CD8-positive, alpha-beta memory T cell (primary cell): ENCODE data around the gene NUDT2. TPM values are rescaled to one million over a fixed set of nuclear protein-coding genes. Genes with fewer than 3 reads are reported as not detected.

Experiments used
- CTCF ChIA-PET: fragments of 350-600 bp; sonication (Branson Sonifier 250); formaldehyde crosslinking; loops from one replicate; lab custom pipeline; 2021; ENCODE audit warnings: antibody characterized with exemption; lab: Charles Lee
- POLR2A ChIA-PET: fragments of 350-600 bp; sonication (Branson Sonifier 250); formaldehyde crosslinking; loops from one replicate; lab custom pipeline; 2021; ENCODE audit warnings: antibody characterized with exemption; lab: Charles Lee
- DNase-seq, 5 donors: peaks; one replicate each; pipeline versions ENCODE4 v3.0.0 to v3.0.0-alpha.2; 2020 to 2022; ENCODE audit warnings: mixed read lengths in 1 of 5
- H3K27ac ChIP-seq: one replicate; pipeline ENCODE4 v1.7.0; 2013; ENCODE audit warnings: low read depth, mild to moderate bottlenecking, low read length, moderate library complexity
- H3K27me3 ChIP-seq: 2 replicates; pipeline ENCODE4 v1.7.0; 2013; ENCODE audit warnings: low read length, mild to moderate bottlenecking; ENCODE audit not compliant: insufficient read depth, poor library complexity, severe bottlenecking
- H3K36me3 ChIP-seq: 2 replicates; pipeline ENCODE4 v1.7.0; 2013; ENCODE audit warnings: mild to moderate bottlenecking, low read length, moderate library complexity; ENCODE audit not compliant: insufficient read depth
- H3K4me1 ChIP-seq: 2 replicates; pipeline ENCODE4 v1.7.0; 2013; ENCODE audit warnings: mild to moderate bottlenecking, low read length, moderate library complexity; ENCODE audit not compliant: insufficient read depth
- H3K4me3 ChIP-seq: 2 replicates; pipeline ENCODE4 v1.7.0; 2013; ENCODE audit warnings: mild to moderate bottlenecking, low read length
- H3K9me3 ChIP-seq: 2 replicates; pipeline ENCODE4 v1.7.0; 2013; ENCODE audit warnings: mild to moderate bottlenecking, low read length
- H3K27ac Mint-ChIP-seq, 8 donors: one replicate each; pipeline ENCODE4 v1.8.0; 2020 to 2021; ENCODE audit warnings: mixed read lengths in 8 of 8, mild to moderate bottlenecking in 6 of 8, inconsistent platforms in 3 of 8, moderate library complexity in 3 of 8
- H3K27me3 Mint-ChIP-seq, 2 donors: one replicate each; pipeline ENCODE4 v1.8.0; 2020 to 2021; ENCODE audit warnings: mixed read lengths in 2 of 2, mild to moderate bottlenecking in 1 of 2, moderate library complexity in 1 of 2
- H3K36me3 Mint-ChIP-seq, 3 donors: one replicate each; pipeline ENCODE4 v1.8.0; 2020 to 2021; ENCODE audit warnings: mixed read lengths in 3 of 3, inconsistent platforms in 1 of 3, mild to moderate bottlenecking in 1 of 3
- H3K4me1 Mint-ChIP-seq, 3 donors: one replicate each; pipeline ENCODE4 v1.8.0; 2020 to 2021; ENCODE audit warnings: mixed read lengths in 3 of 3, inconsistent platforms in 1 of 3, mild to moderate bottlenecking in 1 of 3
- H3K4me3 Mint-ChIP-seq, 7 donors: one replicate each; pipeline ENCODE4 v1.8.0; 2020 to 2021; ENCODE audit warnings: mixed read lengths in 7 of 7, mild to moderate bottlenecking in 6 of 7, moderate library complexity in 4 of 7, inconsistent platforms in 2 of 7
- H3K9me3 Mint-ChIP-seq, 5 donors: one replicate each; pipeline ENCODE4 v1.8.0; 2020 to 2022; ENCODE audit warnings: mixed read lengths in 5 of 5, mild to moderate bottlenecking in 3 of 5, moderate library complexity in 2 of 5, inconsistent platforms in 1 of 5
- polyA plus RNA-seq: library from polyadenylated mRNA; unstranded; fragments of 300-500 nt; fragmentation: Illumina TruSeq; gene quantifications from one replicate; pipeline ENCODE4 v1.2.3, GENCODE V29; 2021
- total RNA-seq, 2 experiments: library from RNA; stranded (reverse); gene quantifications; one replicate each; pipeline ENCODE4 v1.2.3, GENCODE V29; 2021

NUDT2 gene
- total and polyA plus RNA-seq, 3 experiments from 2014 or later = 24.6 to 30.4 (median 27.9) TPM

- Histone ChIP-seq H3K4me1 (no peaks in the 10 kb centered on the region), H3K4me3 (no peak overlapping the region), H3K36me3 (no peaks in the 10 kb centered on the region), H3K27me3 (no peaks in the 10 kb centered on the region), H3K9me3 (no peaks in the 10 kb centered on the region), H3K27ac (no peak overlapping the region)
- no peak for DNase-seq
- ChIA-PET CTCF (no interaction called here), POLR2A (no interaction called here)
- H3K27ac Mint-ChIP-seq = no peak overlapping the region
- H3K4me1 Mint-ChIP-seq = no peaks in the 10 kb centered on the region
- H3K36me3 Mint-ChIP-seq = no peaks in the 10 kb centered on the region
- no peaks in the 10 kb centered on the region for H3K9me3 Mint-ChIP-seq
- no peaks in the 10 kb centered on the region for H3K27me3 Mint-ChIP-seq
- no peak overlapping the region for H3K4me3 Mint-ChIP-seq
Measured at GRCh38 chr9:34310215-34310614, 19.2 kb upstream of the NUDT2 start.

GRCh38 chr9:34311499-34312185 is 17.7 kb upstream of the NUDT2 start:
- H3K4me3 Mint-ChIP-seq = no peak overlapping the region
- no peak overlapping the region for H3K27ac Mint-ChIP-seq
- H3K9me3 Mint-ChIP-seq = no peaks in the 10 kb centered on the region
- ChIA-PET CTCF (no interaction called here), POLR2A (no interaction called here)
- no peak for DNase-seq
- no peaks in the 10 kb centered on the region for H3K4me1 ChIP-seq
- no peaks in the 10 kb centered on the region for H3K27me3 ChIP-seq
- no peaks in the 10 kb centered on the region for H3K9me3 ChIP-seq
- no peak overlapping the region for H3K27ac ChIP-seq
- no peaks in the 10 kb centered on the region for H3K27me3 Mint-ChIP-seq
- H3K36me3 ChIP-seq = no peaks in the 10 kb centered on the region
- H3K36me3 Mint-ChIP-seq = no peaks in the 10 kb centered on the region
- no peaks in the 10 kb centered on the region for H3K4me1 Mint-ChIP-seq
- no peak overlapping the region for H3K4me3 ChIP-seq

DNA sequence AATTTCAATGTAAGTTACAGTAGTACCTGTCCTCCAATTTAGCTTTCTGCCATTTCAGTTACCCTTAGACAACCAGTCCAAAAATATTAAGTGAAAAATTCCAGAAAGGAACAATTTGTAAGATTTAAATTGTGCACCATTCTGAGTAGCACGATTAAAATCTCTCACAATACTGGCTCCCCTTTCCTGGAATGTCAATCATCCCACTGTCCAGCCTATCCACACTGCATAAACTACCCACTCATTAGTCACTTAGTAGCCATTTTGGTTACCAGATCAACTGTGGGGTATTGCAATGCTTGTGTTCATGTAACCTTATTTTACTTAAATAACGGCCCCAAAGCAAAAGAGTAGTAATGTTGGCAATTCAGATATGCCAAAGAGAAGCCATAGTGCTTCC is 11.9 kb upstream of the NUDT2 start:
- Mint-ChIP-seq H3K4me3 (no peak overlapping the region), H3K36me3 (no peaks in the 10 kb centered on the region), H3K4me1 (no peaks in the 10 kb centered on the region), H3K9me3 (no peaks in the 10 kb centered on the region), H3K27ac (no peak overlapping the region), H3K27me3 (no peaks in the 10 kb centered on the region)
- Histone ChIP-seq H3K9me3 (no peaks in the 10 kb centered on the region), H3K4me3 (no peak overlapping the region), H3K36me3 (no peaks in the 10 kb centered on the region), H3K27me3 (no peaks in the 10 kb centered on the region), H3K4me1 (no peaks in the 10 kb centered on the region), H3K27ac (no peak overlapping the region)
- DNase-seq = no peak
- CTCF ChIA-PET = no interaction called here
- POLR2A ChIA-PET = no interaction called here

GRCh38 chr9:34318163-34318790 is 11.1 kb upstream of the NUDT2 start:
- H3K27me3 Mint-ChIP-seq = no peaks in the 10 kb centered on the region
- DNase-seq = no peak
- no peaks in the 10 kb centered on the region for H3K4me1 Mint-ChIP-seq
- no peaks in the 10 kb centered on the region for H3K9me3 Mint-ChIP-seq
- no peaks in the 10 kb centered on the region for H3K36me3 Mint-ChIP-seq
- H3K36me3 ChIP-seq = no peaks in the 10 kb centered on the region
- H3K27ac Mint-ChIP-seq = no peak overlapping the region
- H3K27me3 ChIP-seq = no peaks in the 10 kb centered on the region
- H3K4me1 ChIP-seq = no peaks in the 10 kb centered on the region
- no peaks in the 10 kb centered on the region for H3K9me3 ChIP-seq
- H3K4me3 ChIP-seq = no peak overlapping the region
- H3K4me3 Mint-ChIP-seq = no peak overlapping the region
- no peak overlapping the region for H3K27ac ChIP-seq
- ChIA-PET POLR2A (no interaction called here), CTCF (no interaction called here)

GRCh38 chr9:34321451-34321850 is 7.9 kb upstream of the NUDT2 start:
- no peak for DNase-seq
- Mint-ChIP-seq H3K4me1 (no peaks in the 10 kb centered on the region), H3K27me3 (no peaks in the 10 kb centered on the region), H3K27ac (no peak overlapping the region), H3K36me3 (no peaks in the 10 kb centered on the region), H3K9me3 (no peaks in the 10 kb centered on the region), H3K4me3 (no peak overlapping the region)
- CTCF ChIA-PET = interaction anchor here (0.6 to 0.9 kb wide), 2 partner anchors 30 to 84 kb away, joined by 3 to 4 read pairs; no protein-coding TSS in a partner anchor
- Histone ChIP-seq H3K9me3 (no peaks in the 10 kb centered on the region), H3K27me3 (no peaks in the 10 kb centered on the region), H3K4me3 (no peak overlapping the region), H3K27ac (no peak overlapping the region), H3K36me3 (no peaks in the 10 kb centered on the region), H3K4me1 (no peaks in the 10 kb centered on the region)
- POLR2A ChIA-PET = no interaction called here

- Mint-ChIP-seq H3K9me3 (no peaks in the 10 kb centered on the region), H3K4me3 (no peak overlapping the region), H3K27me3 (no peaks in the 10 kb centered on the region), H3K4me1 (peaks cover 1 to 3% (median 3%) of the 10 kb centered on the region in 3 donors), H3K36me3 (no peaks in the 10 kb centered on the region), H3K27ac (no peak overlapping the region)
- Histone ChIP-seq H3K27ac (no peak overlapping the region), H3K4me1 (peaks cover 2% of the 10 kb centered on the region), H3K36me3 (no peaks in the 10 kb centered on the region), H3K4me3 (no peak overlapping the region), H3K9me3 (no peaks in the 10 kb centered on the region), H3K27me3 (no peaks in the 10 kb centered on the region)
- DNase-seq = no peak
- ChIA-PET POLR2A (interaction anchor here (0.6 kb wide), 1 partner anchor 1374 kb away, joined by 3 read pairs; no protein-coding TSS in a partner anchor), CTCF (interaction anchor here (1.2 kb wide), 1 partner anchor 81 kb away, joined by 3 read pairs; no protein-coding TSS in a partner anchor)
Measured at GRCh38 chr9:34322899-34323591, 6.3 kb upstream of the NUDT2 start.

DNA sequence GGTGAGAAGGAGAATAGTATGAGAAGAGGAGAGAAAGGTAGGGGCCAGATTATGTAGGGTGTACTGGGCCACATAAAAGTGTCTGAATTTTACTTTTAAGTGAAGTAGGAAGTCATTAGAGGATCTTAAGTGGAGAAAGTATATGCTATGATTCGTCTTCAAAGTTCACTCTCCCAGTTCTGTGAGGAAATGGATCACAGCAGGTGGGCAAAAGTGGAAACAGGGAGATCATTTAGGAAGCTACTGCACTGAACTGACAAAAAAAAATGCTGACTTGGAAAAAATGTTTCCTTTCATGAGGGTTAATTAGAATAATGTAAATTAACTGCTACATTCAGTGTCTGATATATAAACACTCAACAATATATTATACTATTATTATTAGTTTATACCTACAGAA is 2.7 kb upstream of the NUDT2 start:
- Mint-ChIP-seq H3K27me3 (no peaks in the 10 kb centered on the region), H3K4me1 (peaks cover 21 to 29% (median 22%) of the 10 kb centered on the region in 3 donors), H3K27ac (peak overlapping the region in 4 of 8 donors; percentile 4 to 78 (median 21)), H3K9me3 (no peaks in the 10 kb centered on the region), H3K36me3 (peaks cover 0 to 11% (median 0%) of the 10 kb centered on the region in 3 donors), H3K4me3 (peak overlapping the region in 1 of 7 donors; percentile 84)
- ChIA-PET CTCF (no interaction called here), POLR2A (no interaction called here)
- H3K4me1 ChIP-seq = peaks cover 14% of the 10 kb centered on the region
- no peaks in the 10 kb centered on the region for H3K9me3 ChIP-seq
- H3K4me3 ChIP-seq = no peak overlapping the region
- H3K36me3 ChIP-seq = no peaks in the 10 kb centered on the region
- no peak overlapping the region for H3K27ac ChIP-seq
- no peaks in the 10 kb centered on the region for H3K27me3 ChIP-seq
- no peak for DNase-seq

DNA sequence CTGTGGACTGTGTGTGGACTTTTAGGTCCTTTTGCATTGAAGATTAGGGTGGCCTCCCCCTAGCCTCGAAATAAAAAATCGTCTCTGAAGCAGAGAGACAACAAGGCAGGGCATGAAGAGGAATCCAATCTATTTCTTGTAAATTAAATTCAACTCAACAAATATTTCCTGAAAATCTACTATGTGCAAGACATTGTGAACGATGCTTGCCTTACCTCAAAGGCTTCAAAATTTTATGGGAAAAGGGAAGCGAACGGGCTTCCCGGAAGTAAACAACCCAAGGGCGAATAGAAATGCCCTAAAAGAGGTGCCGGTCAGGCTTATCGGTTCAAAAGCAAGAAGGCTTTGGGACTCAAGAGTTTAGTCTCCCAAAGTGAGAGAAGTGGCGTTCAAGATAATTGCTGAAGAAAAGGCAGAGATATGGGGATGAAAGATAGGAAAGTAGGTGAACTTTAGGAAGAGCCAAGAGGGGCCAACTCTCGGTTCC is 826 bp upstream of the NUDT2 start:
- Mint-ChIP-seq H3K36me3 (peaks cover 0 to 11% (median 0%) of the 10 kb centered on the region in 3 donors), H3K4me1 (peaks cover 28 to 40% (median 35%) of the 10 kb centered on the region in 3 donors), H3K9me3 (no peaks in the 10 kb centered on the region), H3K4me3 (peak overlapping the region; percentile 88 to 95 (median 94)), H3K27ac (peak overlapping the region; percentile 91 to 99 (median 97)), H3K27me3 (no peaks in the 10 kb centered on the region)
- peaks cover 14% of the 10 kb centered on the region for H3K4me1 ChIP-seq
- POLR2A ChIA-PET = no interaction called here
- H3K36me3 ChIP-seq = no peaks in the 10 kb centered on the region
- DNase-seq = no peak
- H3K27me3 ChIP-seq = no peaks in the 10 kb centered on the region
- peak overlapping the region; percentile 77 for H3K4me3 ChIP-seq
- CTCF ChIA-PET = no interaction called here
- peak overlapping the region; percentile 97 for H3K27ac ChIP-seq
- H3K9me3 ChIP-seq = no peaks in the 10 kb centered on the region
